ENCODE results near the gene CUL4A. TPM values are rescaled to one million over a fixed set of nuclear protein-coding genes. Genes with fewer than 3 reads are reported as not detected.

CUL4A gene
- total RNA-seq, 1 experiment from 2014 or later, result 91.0 TPM

GRCh38 chr13:113190181-113190580 lies 19.2 kb upstream of the CUL4A start:
- POLR2A ChIA-PET (ENCODE audit: unreplicated experiment), result no interaction called here
- no TSS peak for BruUV-seq (replicated peaks)

GRCh38 chr13:113192279-113192678 lies 17.1 kb upstream of the CUL4A start:
- Histone ChIP-seq H3K27me3 (ENCODE audit: insufficient read depth, low read depth) (no peaks in the 10 kb centered on the region), H3K27ac (no peak overlapping the region), H3K79me2 (ENCODE audit: low read depth) (no peaks in the 10 kb centered on the region; the same call in 1 of the 2 replicates), H3K9me2 (ENCODE audit: insufficient read depth) (no peaks in the 10 kb centered on the region), H3K4me2 (no peak overlapping the region), H3K4me3 (no peak overlapping the region), H4K20me1 (ENCODE audit: insufficient read depth) (peaks cover 19% of the 10 kb centered on the region), H3K9me3 (ENCODE audit: insufficient read depth, low read depth) (no peaks in the 10 kb centered on the region), H3F3A (ENCODE audit: insufficient read depth, low read depth) (peaks cover 31% of the 10 kb centered on the region), H2AFZ (no peak overlapping the region), H3K4me1 (replicated peaks; ENCODE audit: insufficient read depth) (peaks cover 11% of the 10 kb centered on the region), H3K36me3 (ENCODE audit: low read depth) (peaks cover 34% of the 10 kb centered on the region)
- ChIA-PET CTCF (no interaction called here), POLR2A (ENCODE audit: unreplicated experiment) (no interaction called here)
- no peak for DNase-seq
- intact Hi-C loops (cut with micrococcal nuclease; ENCODE audit: unreplicated experiment), result no loop called here
- no TSS peak for BruUV-seq (replicated peaks)
- TF ChIP-seq CTCF (conservative IDR thresholded peaks at IDR 0.05) (no peak), EZH2 (IDR thresholded peaks at IDR 0.05; ENCODE audit: low read depth) (no peak)

More at GRCh38 chr13:113190181-113190580, 19.2 kb upstream of the CUL4A start:
- Histone ChIP-seq H3F3A (ENCODE audit: insufficient read depth, low read depth) (peaks cover 37% of the 10 kb centered on the region), H3K27ac (no peak overlapping the region), H3K79me2 (ENCODE audit: low read depth) (peaks cover 19% of the 10 kb centered on the region), H3K9me3 (ENCODE audit: insufficient read depth, low read depth) (no peaks in the 10 kb centered on the region), H4K20me1 (ENCODE audit: insufficient read depth) (peaks cover 14% of the 10 kb centered on the region), H3K4me2 (no peak overlapping the region), H3K27me3 (ENCODE audit: insufficient read depth, low read depth) (no peaks in the 10 kb centered on the region), H3K36me3 (ENCODE audit: low read depth) (peaks cover 25% of the 10 kb centered on the region), H3K9me2 (ENCODE audit: insufficient read depth) (no peaks in the 10 kb centered on the region), H3K4me1 (replicated peaks; ENCODE audit: insufficient read depth) (peaks cover 18% of the 10 kb centered on the region), H3K4me3 (no peak overlapping the region), H2AFZ (no peak overlapping the region)
- TF ChIP-seq EZH2 (IDR thresholded peaks at IDR 0.05; ENCODE audit: low read depth) (no peak), CTCF (conservative IDR thresholded peaks at IDR 0.05) (no peak)
- CTCF ChIA-PET, result no interaction called here
- no peak for DNase-seq
- intact Hi-C loops (cut with micrococcal nuclease; ENCODE audit: unreplicated experiment), result no loop called here

- Histone ChIP-seq H3K27me3 (ENCODE audit: insufficient read depth, low read depth) (no peaks in the 10 kb centered on the region), H3F3A (ENCODE audit: insufficient read depth, low read depth) (peaks cover 27% of the 10 kb centered on the region), H3K4me2 (no peak overlapping the region), H3K4me1 (replicated peaks; ENCODE audit: insufficient read depth) (peaks cover 6% of the 10 kb centered on the region), H3K9me2 (ENCODE audit: insufficient read depth) (no peaks in the 10 kb centered on the region), H4K20me1 (ENCODE audit: insufficient read depth) (peaks cover 22% of the 10 kb centered on the region), H2AFZ (no peak overlapping the region), H3K9me3 (ENCODE audit: insufficient read depth, low read depth) (no peaks in the 10 kb centered on the region), H3K4me3 (no peak overlapping the region), H3K36me3 (ENCODE audit: low read depth) (peaks cover 39% of the 10 kb centered on the region), H3K79me2 (ENCODE audit: low read depth) (no peaks in the 10 kb centered on the region; the same call in 1 of the 2 replicates), H3K27ac (no peak overlapping the region)
- DNase-seq, result no peak
- TF ChIP-seq CTCF (conservative IDR thresholded peaks at IDR 0.05) (no peak), EZH2 (IDR thresholded peaks at IDR 0.05; ENCODE audit: low read depth) (no peak)
- ChIA-PET CTCF (no interaction called here), POLR2A (ENCODE audit: unreplicated experiment) (no interaction called here)
- BruUV-seq (replicated peaks), result no TSS peak
- intact Hi-C loops (cut with micrococcal nuclease; ENCODE audit: unreplicated experiment), result no loop called here
Measured at GRCh38 chr13:113192902-113193301, 16.5 kb upstream of the CUL4A start.
